H1 (cell line): Measurements from ENCODE around the gene TNFRSF13B. TPM values are rescaled to one million over a fixed set of nuclear protein-coding genes. Genes with fewer than 3 reads are reported as not detected.
A peak's percentile ranks its signal among the peaks of the same experiment; 100 is the strongest.

Source experiments
- CTCF ChIA-PET: fragments of 300-600 bp; sonication (Branson Sonifier 250); formaldehyde crosslinking; loops from one replicate; lab custom pipeline; 2021; ENCODE audit not compliant: partially characterized antibody; lab: Charles Lee
- POLR2A ChIA-PET: fragments of 300-600 bp; sonication (Branson Sonifier 250); formaldehyde crosslinking; loops from one replicate; lab custom pipeline; 2021; ENCODE audit warnings: inconsistent platforms; ENCODE audit not compliant: partially characterized antibody; lab: Charles Lee
- DNase-seq, 2 experiments: peaks; one replicate each; pipeline versions ENCODE4 v3.0.0 to v3.0.0-alpha.2; 2010 to 2022; ENCODE audit warnings: low spot score in 2 of 2, low read depth in 1 of 2, mixed read lengths in 1 of 2
- FAIRE-seq: peaks from 2 replicates; lab custom pipeline; 2011; peaks lifted over from hg19 to GRCh38; lab: Jason Lieb, UNC
- H2AFZ ChIP-seq: 2 replicates; pipeline ENCODE4 v1.8.1; 2012; ENCODE audit warnings: low read length, inconsistent platforms
- H2AK5ac ChIP-seq: 2 replicates; pipeline ENCODE4 v1.6.1; 2013; ENCODE audit warnings: low read depth, low read length
- H2BK120ac ChIP-seq: replicated peaks from 2 replicates; pipeline ENCODE3; 2013; ENCODE audit warnings: low read depth, low read length, inconsistent platforms
- H2BK12ac ChIP-seq: 2 replicates; pipeline ENCODE4 v1.6.1; 2013; ENCODE audit warnings: low read depth, low read length
- H2BK15ac ChIP-seq: 2 replicates; pipeline ENCODE4 v1.6.1; 2013; ENCODE audit warnings: low read length
- H2BK20ac ChIP-seq: 2 replicates; pipeline ENCODE4 v1.6.1; 2013; ENCODE audit warnings: low read length
- H2BK5ac ChIP-seq: 2 replicates; pipeline ENCODE4 v1.6.1; 2013; ENCODE audit warnings: low read depth, low read length
- H3K14ac ChIP-seq: 2 replicates; pipeline ENCODE4 v1.6.1; 2013; ENCODE audit warnings: inconsistent platforms; ENCODE audit not compliant: insufficient read length
- H3K18ac ChIP-seq: 2 replicates; pipeline ENCODE4 v1.6.1; 2013; ENCODE audit warnings: low read length; ENCODE audit errors: extremely low read depth
- H3K23ac ChIP-seq: 2 replicates; pipeline ENCODE4 v1.6.1; 2013; ENCODE audit warnings: inconsistent platforms; ENCODE audit not compliant: insufficient read length
- H3K23me2 ChIP-seq: 2 replicates; pipeline ENCODE4 v1.6.1; 2013; ENCODE audit warnings: low read depth, low read length
- H3K27ac ChIP-seq: 2 replicates; pipeline ENCODE4 v1.6.1; 2011; ENCODE audit warnings: low read depth, low read length, inconsistent platforms
- H3K27me3 ChIP-seq, 4 experiments: replicated peaks in 1 of 4; 1 replicate in 1 of 4; 2 replicates in 3 of 4; pipeline versions ENCODE4 v1.6.1 to v1.8.1; 2011 to 2013; ENCODE audit warnings: low read length in 3 of 4, mild to moderate bottlenecking in 3 of 4, inconsistent platforms in 2 of 4, mixed read lengths in 2 of 4, moderate library complexity in 1 of 4; ENCODE audit not compliant: control insufficient read depth in 3 of 4, insufficient read depth in 3 of 4; ENCODE audit errors: extremely low read depth in 1 of 4
- H3K36me3 ChIP-seq, 4 experiments: 2 replicates each; pipeline versions ENCODE4 v1.6.1 to v1.8.1; 2011 to 2013; ENCODE audit warnings: mild to moderate bottlenecking in 4 of 4, low read length in 3 of 4, moderate library complexity in 2 of 4, control low read depth in 1 of 4, inconsistent platforms in 1 of 4; ENCODE audit not compliant: insufficient read depth in 4 of 4, control insufficient read depth in 2 of 4
- H3K4ac ChIP-seq: replicated peaks from 2 replicates; pipeline ENCODE3; 2013; ENCODE audit warnings: low read length, low read depth, mixed read lengths, inconsistent platforms; ENCODE audit not compliant: insufficient read length
- H3K4me1 ChIP-seq, 4 experiments: replicated peaks in 1 of 4; 1 replicate in 1 of 4; 2 replicates in 3 of 4; pipeline versions ENCODE4 v1.6.1 to v1.8.1; 2011 to 2013; ENCODE audit warnings: low read length in 3 of 4, inconsistent platforms in 2 of 4, mixed read lengths in 1 of 4; ENCODE audit not compliant: insufficient read depth in 4 of 4, control insufficient read depth in 3 of 4
- H3K4me2 ChIP-seq, 2 experiments: 2 replicates each; pipeline versions ENCODE4 v1.6.1 to v1.8.1; 2011 to 2013; ENCODE audit warnings: low read depth in 2 of 2, low read length in 2 of 2, control low read depth in 1 of 2, inconsistent platforms in 1 of 2, mild to moderate bottlenecking in 1 of 2; ENCODE audit not compliant: insufficient read depth in 1 of 2
- H3K4me3 ChIP-seq, 4 experiments: fragments of 200-600, 300-600 bp in 1 of 4; sonication (generic), shearing (Covaris generic), sonication (Bioruptor Twin) in 1 of 4; 2 replicates each; pipeline versions ENCODE4 v1.5.1 to v1.8.1; 2011 to 2016; ENCODE audit warnings: low read length in 4 of 4, low read depth in 3 of 4, control low read depth in 2 of 4, inconsistent platforms in 2 of 4, mild to moderate bottlenecking in 2 of 4, mixed read lengths in 1 of 4, moderate library complexity in 1 of 4; ENCODE audit not compliant: insufficient read depth in 2 of 4; ENCODE audit errors: extremely low read depth in 1 of 4
- H3K56ac ChIP-seq: replicated peaks from 2 replicates; pipeline ENCODE3; 2013; ENCODE audit warnings: low read depth, mild to moderate bottlenecking, mixed read lengths, low read length, inconsistent platforms; ENCODE audit not compliant: insufficient read length
- H3K79me1 ChIP-seq: 2 replicates; pipeline ENCODE4 v1.6.1; 2013; ENCODE audit warnings: low read depth, low read length, control low read depth
- H3K79me2 ChIP-seq, 2 experiments: 2 replicates each; pipeline versions ENCODE4 v1.6.1 to v1.8.1; 2012 to 2013; ENCODE audit warnings: low read length in 2 of 2, mild to moderate bottlenecking in 2 of 2, inconsistent platforms in 1 of 2; ENCODE audit not compliant: insufficient read depth in 2 of 2, control insufficient read depth in 1 of 2
- H3K9ac ChIP-seq, 4 experiments: replicated peaks in 1 of 4; 1 replicate in 1 of 4; 2 replicates in 3 of 4; pipeline versions ENCODE4 v1.6.1 to v1.8.1; 2011 to 2013; ENCODE audit warnings: low read depth in 3 of 4, low read length in 3 of 4, control low read depth in 2 of 4, mild to moderate bottlenecking in 2 of 4, moderate library complexity in 2 of 4, inconsistent platforms in 1 of 4; ENCODE audit errors: extremely low read depth in 1 of 4
- H3K9me3 ChIP-seq, 2 experiments: 2 replicates each; pipeline versions ENCODE4 v1.6.1 to v1.8.1; 2012 to 2013; ENCODE audit warnings: mild to moderate bottlenecking in 2 of 2, moderate library complexity in 2 of 2, control low read depth in 1 of 2, inconsistent platforms in 1 of 2, low read depth in 1 of 2, low read length in 1 of 2, mixed read lengths in 1 of 2; ENCODE audit not compliant: insufficient read depth in 2 of 2
- H4K20me1 ChIP-seq, 2 experiments: replicated peaks in 1 of 2; 2 replicates each; pipeline versions ENCODE3 to v1.8.1; 2011 to 2013; ENCODE audit warnings: inconsistent platforms in 2 of 2, low read length in 2 of 2, mild to moderate bottlenecking in 1 of 2; ENCODE audit not compliant: insufficient read depth in 2 of 2, control insufficient read depth in 1 of 2
- H4K5ac ChIP-seq: 2 replicates; pipeline ENCODE4 v1.6.1; 2013; ENCODE audit warnings: low read length, low read depth, mixed read lengths, inconsistent platforms; ENCODE audit not compliant: insufficient read length
- H4K8ac ChIP-seq: 2 replicates; pipeline ENCODE4 v1.8.0; 2013; ENCODE audit warnings: mild to moderate bottlenecking, moderate library complexity, low read length, inconsistent platforms; ENCODE audit not compliant: insufficient read depth; ENCODE audit errors: extremely low read depth
- H4K91ac ChIP-seq: replicated peaks from 2 replicates; pipeline ENCODE3; 2013; ENCODE audit warnings: low read length, mixed read lengths, inconsistent platforms; ENCODE audit not compliant: insufficient read length
- BACH1 ChIP-seq: IDR thresholded peaks from 2 replicates; pipeline ENCODE4 v1.6.1; 2012; ENCODE audit warnings: low read length, improper control_type of control experiment
- TEAD4 ChIP-seq: IDR thresholded peaks from 2 replicates; pipeline ENCODE4 v1.6.1; 2012; ENCODE audit warnings: low read depth, low read length, inconsistent platforms, mixed read lengths
- WGBS, 2 experiments: shearing (Covaris generic) in 1 of 2; methylation state at CpG; one replicate each; pipeline versions ENCODE4 v1.1.6 to v1.1.7; 2013 to 2015; ENCODE audit warnings: low lambda C conversion rate in 2 of 2, mixed read lengths in 2 of 2, inconsistent platforms in 1 of 2, low coverage in 1 of 2, missing lambda C conversion rate in 1 of 2; ENCODE audit not compliant: insufficient replicate concordance in 2 of 2, insufficient coverage in 1 of 2, insufficient read length in 1 of 2; ENCODE audit errors: extremely low coverage in 1 of 2, missing lambda C conversion rate in 1 of 2; 5-methylcytosine and 5-hydroxymethylcytosine counted together
- polyA plus RNA-seq, 7 experiments: library from polyadenylated mRNA; depleted of rRNA in 3 of 7; stranded (reverse) in 5 of 7; unstranded in 2 of 7; fragments of >200 nt in 5 of 7; fragments of 200-250 nt in 2 of 7; gene quantifications; 1 replicate in 5 of 7; 2 replicates in 1 of 7; 4 replicates in 1 of 7; pipeline versions ENCODE4 v1.2.1 to v1.2.3, GENCODE V29; 2011 to 2013; ENCODE audit warnings: missing spikeins in 2 of 7, mixed read lengths in 2 of 7
- total RNA-seq: library from RNA; stranded (reverse); fragmentation: NEBNext Ultra II Directional; extraction: Animal tissue kit (Norgen Biotek cat#: 25700); gene quantifications from 2 replicates; pipeline ENCODE4 v1.2.1, GENCODE V29; 2021

The TNFRSF13B gene
- total and polyA plus RNA-seq, 2 of the 8 experiments (the other 6 are each of a cell fraction or from before 2014, with no cell fraction given): not detected

DNA sequence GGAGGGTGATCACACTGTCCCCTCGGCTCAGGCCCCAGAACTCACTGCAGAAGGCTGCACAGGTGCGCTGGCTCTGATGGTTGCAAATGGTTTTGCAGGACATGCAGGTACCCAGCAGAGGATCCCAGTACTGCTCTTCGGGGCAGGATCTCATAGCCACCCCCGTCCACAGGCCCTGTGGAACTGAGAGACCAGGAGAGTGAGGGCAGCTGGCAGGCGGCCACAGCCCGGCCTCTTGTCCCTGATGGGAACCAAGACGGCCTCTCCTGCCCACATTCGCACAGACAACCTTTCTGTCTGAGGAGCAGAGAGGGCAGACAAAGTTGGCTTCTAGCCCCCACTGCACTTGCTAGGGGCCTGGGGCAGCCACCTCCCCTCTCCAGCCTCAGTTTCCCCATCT is 19.5 kb downstream of the TNFRSF13B start:
- no peaks in the 10 kb centered on the region for H3K36me3 ChIP-seq
- no peak overlapping the region for H3K18ac ChIP-seq
- H3K4ac ChIP-seq: no peak overlapping the region
- ChIA-PET CTCF (interaction anchor here (0.6 kb wide), 1 partner anchor 41 kb away, joined by 3 read pairs; no protein-coding TSS in a partner anchor), POLR2A (no interaction called here)
- H3K9ac ChIP-seq: no peak overlapping the region
- H2BK5ac ChIP-seq: no peak overlapping the region
- no peaks in the 10 kb centered on the region for H3K79me2 ChIP-seq
- no peak overlapping the region for H2BK20ac ChIP-seq
- peaks cover 0 to 6% of the 10 kb centered on the region in 2 experiments; a peak in 1 of 4 replicates for H3K9me3 ChIP-seq
- no peak overlapping the region for H2BK15ac ChIP-seq
- 0 out of 2 replicates have a peak overlapping the region, but pooled peaks have one; percentile 65 for H2AK5ac ChIP-seq
- H3K4me1 ChIP-seq: no peaks in the 10 kb centered on the region
- no peak overlapping the region for H3K27ac ChIP-seq
- no peak overlapping the region for H4K5ac ChIP-seq
- no peak overlapping the region for H3K56ac ChIP-seq
- TF ChIP-seq BACH1: no peak
- no peak for TF ChIP-seq TEAD4
- FAIRE-seq: no peak
- H4K91ac ChIP-seq: no peak overlapping the region
- H4K8ac ChIP-seq: peak overlapping the region; percentile 48; the same call in 1 of the 2 replicates
- H3K4me2 ChIP-seq: no peak overlapping the region
- H2BK12ac ChIP-seq: no peak overlapping the region
- peak in 1 of 2 experiments; percentile 35 for DNase-seq
- H3K23me2 ChIP-seq: no peaks in the 10 kb centered on the region
- no peaks in the 10 kb centered on the region for H3K27me3 ChIP-seq
- H3K14ac ChIP-seq: no peak overlapping the region
- H3K4me3 ChIP-seq: no peak overlapping the region
- no peaks in the 10 kb centered on the region for H3K79me1 ChIP-seq
- H4K20me1 ChIP-seq: no peaks in the 10 kb centered on the region
- 89% methylated on average over 7 of the region's 8 CpGs; no CpG with 5 or more reads in 1 of the 2 experiments for WGBS, 2 experiments
- H2AFZ ChIP-seq: no peak overlapping the region
- H3K23ac ChIP-seq: no peak overlapping the region
- no peak overlapping the region for H2BK120ac ChIP-seq
